Chondrocyte (in vitro differentiated cells): Measurements from ENCODE around the gene CCDC90B. TPM values are rescaled to one million over a fixed set of nuclear protein-coding genes. Genes with fewer than 3 reads are reported as not detected.
A peak's percentile ranks its signal among the peaks of the same experiment; 100 is the strongest.
"Not testable (repeated sequence)": the region's sequence is repeated elsewhere in the genome, so short reads cannot be mapped to it uniquely, and the experiment has no call there.

ENCODE experiments used
- DNase-seq: peaks from one replicate; pipeline ENCODE4 v3.0.0; 2021; ENCODE audit warnings: mixed read lengths, low spot score
- H3K27ac Mint-ChIP-seq: one replicate; pipeline ENCODE4 v1.8.0; 2021; ENCODE audit warnings: mild to moderate bottlenecking, moderate library complexity, mixed read lengths; ENCODE audit not compliant: unreplicated experiment
- H3K27me3 Mint-ChIP-seq: 2 replicates; pipeline ENCODE4 v1.8.0; 2021; ENCODE audit warnings: low read depth, mixed read lengths
- H3K36me3 Mint-ChIP-seq: 2 replicates; pipeline ENCODE4 v1.8.0; 2021; ENCODE audit warnings: low read depth, mixed read lengths
- H3K4me1 Mint-ChIP-seq: 2 replicates; pipeline ENCODE4 v1.8.0; 2021; ENCODE audit warnings: low read depth, mild to moderate bottlenecking, mixed read lengths
- H3K4me3 Mint-ChIP-seq: one replicate; pipeline ENCODE4 v1.8.0; 2021; ENCODE audit warnings: mild to moderate bottlenecking, moderate library complexity, mixed read lengths; ENCODE audit not compliant: unreplicated experiment
- H3K9me3 Mint-ChIP-seq: 2 replicates; pipeline ENCODE4 v1.8.0; 2021; ENCODE audit warnings: low read depth, mixed read lengths
- total RNA-seq: library from RNA; stranded (reverse); gene quantifications from 3 replicates; pipeline ENCODE4 v1.2.1, GENCODE V29; 2021
- TF ChIP-seq, protein P1 (sequence below): fragments of 200-600 bp; sonication (generic); IDR thresholded peaks from 2 replicates; pipeline ENCODE4 v1.5.0; 2021; ENCODE audit warnings: antibody characterized with exemption, mild to moderate bottlenecking, moderate library complexity

Gene CCDC90B
- total RNA-seq, 1 donor from 2014 or later, result 38.7 TPM

GRCh38 chr11:83318931-83319330 is 32.8 kb upstream of the CCDC90B start:
- H3K36me3 Mint-ChIP-seq, result no peaks in the 10 kb centered on the region
- peaks cover 31% of the 10 kb centered on the region for H3K27me3 Mint-ChIP-seq
- no peaks in the 10 kb centered on the region for H3K4me1 Mint-ChIP-seq
- H3K27ac Mint-ChIP-seq, result no peak overlapping the region
- no peak for DNase-seq
- H3K9me3 Mint-ChIP-seq, result peaks cover 4% of the 10 kb centered on the region
- TF ChIP-seq, protein P1, sequence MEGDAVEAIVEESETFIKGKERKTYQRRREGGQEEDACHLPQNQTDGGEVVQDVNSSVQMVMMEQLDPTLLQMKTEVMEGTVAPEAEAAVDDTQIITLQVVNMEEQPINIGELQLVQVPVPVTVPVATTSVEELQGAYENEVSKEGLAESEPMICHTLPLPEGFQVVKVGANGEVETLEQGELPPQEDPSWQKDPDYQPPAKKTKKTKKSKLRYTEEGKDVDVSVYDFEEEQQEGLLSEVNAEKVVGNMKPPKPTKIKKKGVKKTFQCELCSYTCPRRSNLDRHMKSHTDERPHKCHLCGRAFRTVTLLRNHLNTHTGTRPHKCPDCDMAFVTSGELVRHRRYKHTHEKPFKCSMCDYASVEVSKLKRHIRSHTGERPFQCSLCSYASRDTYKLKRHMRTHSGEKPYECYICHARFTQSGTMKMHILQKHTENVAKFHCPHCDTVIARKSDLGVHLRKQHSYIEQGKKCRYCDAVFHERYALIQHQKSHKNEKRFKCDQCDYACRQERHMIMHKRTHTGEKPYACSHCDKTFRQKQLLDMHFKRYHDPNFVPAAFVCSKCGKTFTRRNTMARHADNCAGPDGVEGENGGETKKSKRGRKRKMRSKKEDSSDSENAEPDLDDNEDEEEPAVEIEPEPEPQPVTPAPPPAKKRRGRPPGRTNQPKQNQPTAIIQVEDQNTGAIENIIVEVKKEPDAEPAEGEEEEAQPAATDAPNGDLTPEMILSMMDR, result no peak
- no peak overlapping the region for H3K4me3 Mint-ChIP-seq

- H3K9me3 Mint-ChIP-seq, result peaks cover 4% of the 10 kb centered on the region
- peaks cover 22% of the 10 kb centered on the region for H3K27me3 Mint-ChIP-seq
- no peaks in the 10 kb centered on the region for H3K4me1 Mint-ChIP-seq
- no peaks in the 10 kb centered on the region for H3K36me3 Mint-ChIP-seq
- no peak overlapping the region for H3K27ac Mint-ChIP-seq
- H3K4me3 Mint-ChIP-seq, result no peak overlapping the region
- DNase-seq, result no peak
- TF ChIP-seq, protein P1, result no peak
Measured at GRCh38 chr11:83317757-83318690, 31.9 kb upstream of the CCDC90B start.

DNA sequence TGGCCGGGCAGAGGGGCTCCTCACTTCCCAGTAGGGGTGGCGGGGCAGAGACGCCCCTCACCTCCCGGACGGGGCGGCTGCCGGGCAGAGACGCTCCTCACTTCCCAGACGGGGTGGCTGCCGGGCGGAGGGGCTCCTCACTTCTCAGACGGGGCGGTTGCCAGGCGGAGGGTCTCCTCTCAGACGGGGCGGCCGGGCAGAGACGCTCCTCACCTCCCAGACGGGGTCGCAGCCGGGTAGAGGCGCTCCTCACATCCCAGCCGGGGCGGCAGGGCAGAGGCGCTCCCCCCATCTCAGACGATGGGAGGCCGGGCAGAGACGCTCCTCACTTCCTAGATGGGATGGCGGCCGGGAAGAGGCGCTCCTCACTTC is 30.7 kb upstream of the CCDC90B start:
- DNase-seq, result peak; percentile 91
- peaks cover 13% of the 10 kb centered on the region for H3K27me3 Mint-ChIP-seq
- not testable (repeated sequence) for H3K9me3 Mint-ChIP-seq, H3K4me3 Mint-ChIP-seq, H3K27ac Mint-ChIP-seq, H3K4me1 Mint-ChIP-seq, H3K36me3 Mint-ChIP-seq

DNA sequence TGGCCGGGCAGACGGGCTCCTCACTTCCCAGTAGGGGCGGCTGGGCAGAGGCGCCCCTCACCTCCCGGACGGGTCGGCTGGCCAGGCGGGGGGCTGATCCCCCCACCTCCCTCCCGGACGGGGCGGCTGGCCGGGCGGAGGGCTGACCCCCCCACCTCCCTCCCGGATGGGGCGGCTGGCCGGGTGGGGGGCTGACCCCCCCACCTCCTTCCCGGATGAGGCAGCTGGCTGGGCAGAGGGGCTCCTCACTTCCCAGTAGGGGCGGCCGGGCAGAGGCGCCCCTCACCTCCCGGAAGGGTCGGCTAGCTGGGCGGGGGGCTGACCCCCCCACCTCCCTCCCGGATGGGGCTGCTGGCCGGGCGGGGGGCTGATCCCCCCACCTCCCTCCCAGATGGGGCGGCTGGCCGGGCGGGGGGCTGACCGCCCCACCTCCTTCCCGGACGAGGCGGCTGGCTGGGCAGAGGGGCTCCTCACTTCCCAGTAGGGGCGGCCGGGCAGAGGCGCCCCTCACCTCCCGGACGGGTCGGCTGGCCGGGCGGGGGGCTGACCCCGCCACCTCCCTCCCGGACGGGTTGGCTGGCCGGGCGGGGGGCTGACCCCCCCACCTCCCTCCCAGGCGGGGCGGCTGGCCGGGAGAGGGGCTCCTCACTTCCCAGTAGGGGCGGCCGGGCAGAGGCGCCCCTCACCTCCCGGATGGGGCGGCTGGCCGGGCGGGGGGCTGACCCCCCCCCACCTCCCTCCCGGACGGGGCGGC is 30.2 kb upstream of the CCDC90B start:
- not testable (repeated sequence) for H3K4me1 Mint-ChIP-seq, H3K4me3 Mint-ChIP-seq, H3K9me3 Mint-ChIP-seq, H3K27ac Mint-ChIP-seq, H3K36me3 Mint-ChIP-seq
- DNase-seq, result peak; percentile 92
- H3K27me3 Mint-ChIP-seq, result peaks cover 15% of the 10 kb centered on the region

GRCh38 chr11:83312430-83312829 is 26.3 kb upstream of the CCDC90B start:
- Mint-ChIP-seq H3K27ac (no peak overlapping the region), H3K4me3 (no peak overlapping the region), H3K9me3 (no peaks in the 10 kb centered on the region), H3K27me3 (peaks cover 19% of the 10 kb centered on the region), H3K4me1 (no peaks in the 10 kb centered on the region), H3K36me3 (no peaks in the 10 kb centered on the region)
- no peak for DNase-seq
- TF ChIP-seq, protein P1, result no peak

DNA sequence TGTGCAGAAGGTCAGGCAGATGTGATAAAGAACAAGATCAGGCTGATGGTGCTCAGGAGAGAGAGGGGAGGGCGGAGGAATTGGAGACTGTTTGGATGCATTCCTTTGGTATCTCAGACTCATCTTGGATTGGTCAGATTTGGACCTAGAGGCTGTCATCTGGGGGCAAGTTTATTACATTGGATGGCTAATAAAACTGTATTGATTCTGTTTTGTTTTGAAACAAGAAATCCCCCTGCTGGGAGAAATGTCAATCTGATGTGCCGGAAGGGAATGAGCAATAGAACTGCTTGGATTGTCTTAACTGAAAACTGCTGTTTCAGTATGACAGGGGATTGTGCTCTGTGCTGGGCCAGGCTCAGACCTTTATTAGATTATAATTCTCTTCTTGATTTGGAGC is 25.5 kb upstream of the CCDC90B start:
- H3K4me3 Mint-ChIP-seq, result no peak overlapping the region

More for the DNA sequence above, 25.5 kb upstream of the CCDC90B start:
- no peak for DNase-seq
- H3K27me3 Mint-ChIP-seq, result peaks cover 19% of the 10 kb centered on the region
- no peaks in the 10 kb centered on the region for H3K9me3 Mint-ChIP-seq
- no peaks in the 10 kb centered on the region for H3K4me1 Mint-ChIP-seq
- no peaks in the 10 kb centered on the region for H3K36me3 Mint-ChIP-seq
- TF ChIP-seq, protein P1, result no peak
- no peak overlapping the region for H3K27ac Mint-ChIP-seq
